Breast epithelium (tissue), 4 donors: ENCODE measurements around the gene MYH9. TPM values are rescaled to one million over a fixed set of nuclear protein-coding genes. Genes with fewer than 3 reads are reported as not detected.
A peak's percentile ranks its signal among the peaks of the same experiment; 100 is the strongest.

Source experiments
- DNase-seq, 2 donors: peaks; one replicate each; pipeline ENCODE4 v3.0.0-alpha.2; 2019; ENCODE audit warnings: low spot score in 2 of 2
- H3K27ac ChIP-seq, 2 donors: fragments of 200-600 bp; sonication (generic) in 1 of 2; one replicate each; pipeline ENCODE4 v1.5.1; 2016 to 2019; ENCODE audit warnings: mild to moderate bottlenecking in 1 of 2
- H3K27me3 ChIP-seq, 2 donors: fragments of 200-600 bp; sonication (generic) in 1 of 2; one replicate each; pipeline versions ENCODE4 v1.5.1 to v1.6.0; 2017 to 2019; ENCODE audit warnings: control low read depth in 1 of 2, mild to moderate bottlenecking in 1 of 2
- H3K36me3 ChIP-seq: fragments of 200-600 bp; one replicate; pipeline ENCODE4 v1.5.1; 2019
- H3K4me1 ChIP-seq, 2 donors: fragments of 200-600 bp; sonication (generic); one replicate each; pipeline ENCODE4 v1.5.1; 2016 to 2019; ENCODE audit warnings: control low read depth in 1 of 2
- H3K4me3 ChIP-seq, 3 donors: fragments of 200-600 bp; sonication (generic); 1 replicate in 2 of 3; 2 replicates in 1 of 3; pipeline ENCODE4 v1.5.1; 2016 to 2019; ENCODE audit warnings: mild to moderate bottlenecking in 3 of 3, moderate library complexity in 2 of 3
- H3K9me3 ChIP-seq, 2 donors: fragments of 200-600 bp; sonication (generic) in 1 of 2; one replicate each; pipeline ENCODE4 v1.5.1; 2016 to 2019; ENCODE audit warnings: control low read depth in 1 of 2
- CTCF ChIP-seq, 3 donors: fragments of 450-650 bp; IDR thresholded peaks; one replicate each; pipeline ENCODE4 v1.5.1; 2016 to 2017; ENCODE audit warnings: antibody characterized with exemption in 3 of 3, mild to moderate bottlenecking in 3 of 3, moderate library complexity in 3 of 3
- POLR2A ChIP-seq: fragments of 450-650 bp; IDR thresholded peaks from one replicate; pipeline ENCODE4 v1.6.1; 2016; ENCODE audit warnings: antibody characterized with exemption, mild to moderate bottlenecking, moderate library complexity
- POLR2AphosphoS5 ChIP-seq, 3 donors: sonication (generic); formaldehyde crosslinking; IDR thresholded peaks; one replicate each; pipeline ENCODE4 v1.6.1; 2017; ENCODE audit warnings: antibody characterized with exemption in 3 of 3
- intact Hi-C: fragments of 100-400 bp; cut with DNase I; formaldehyde crosslinking; loops from one replicate; pipeline ENCODE4 v1.15.1; 2023; ENCODE audit warnings: low total_unique reads
- total RNA-seq, 3 donors: library from RNA; depleted of rRNA; stranded (reverse); fragments of >200 nt; gene quantifications; one replicate each; pipeline ENCODE4 v1.1.0, GENCODE V29; 2016

MYH9 gene
- total RNA-seq, 3 donors from 2014 or later: 169 to 392 (median 268) TPM

- Histone ChIP-seq H3K27ac (peak overlapping the region; percentile 96 to 97), H3K36me3 (no peaks in the 10 kb centered on the region), H3K27me3 (no peaks in the 10 kb centered on the region), H3K4me3 (peak overlapping the region in 1 of 3 donors; percentile 44), H3K4me1 (peaks cover 60 to 74% of the 10 kb centered on the region in 2 donors), H3K9me3 (no peaks in the 10 kb centered on the region)
- no peak for DNase-seq
- intact Hi-C loops: loop anchor here (10.0 kb wide), 1 partner anchor 47 kb away; no protein-coding TSS in a partner anchor
- TF ChIP-seq POLR2A (no peak), CTCF (IDR thresholded peaks at IDR 0.05) (no peak), POLR2AphosphoS5 (IDR thresholded peaks at IDR 0.05) (peak in 2 of 3 donors; percentile 10 to 27)
These were observed 59.7 kb downstream of the MYH9 start for GRCh38 chr22:36327922-36328551.

GRCh38 chr22:36326178-36327161, 61.3 kb downstream of the MYH9 start:
- no peaks in the 10 kb centered on the region for H3K9me3 ChIP-seq
- peak overlapping the region; percentile 96 to 97 for H3K27ac ChIP-seq
- no peaks in the 10 kb centered on the region for H3K27me3 ChIP-seq
- H3K4me1 ChIP-seq: peaks cover 55 to 62% of the 10 kb centered on the region in 2 donors
- H3K36me3 ChIP-seq: peaks cover under 1% of the 10 kb centered on the region
- H3K4me3 ChIP-seq: no peak overlapping the region
- TF ChIP-seq POLR2A (no peak), CTCF (IDR thresholded peaks at IDR 0.05) (peak in 1 of 3 donors; percentile 22), POLR2AphosphoS5 (IDR thresholded peaks at IDR 0.05) (peak in 2 of 3 donors; percentile 17 to 24)
- intact Hi-C loops: loop anchor here (10.0 kb wide), 1 partner anchor 48 kb away; no protein-coding TSS in a partner anchor
- no peak for DNase-seq

GRCh38 chr22:36325154-36326031, 62.4 kb downstream of the MYH9 start:
- no peaks in the 10 kb centered on the region for H3K27me3 ChIP-seq
- no peaks in the 10 kb centered on the region for H3K9me3 ChIP-seq
- peak in 1 of 2 donors; percentile 92 for DNase-seq
- TF ChIP-seq POLR2AphosphoS5 (IDR thresholded peaks at IDR 0.05): peak; percentile 23 to 64 (median 48)
- TF ChIP-seq CTCF (IDR thresholded peaks at IDR 0.05): no peak
- TF ChIP-seq POLR2A: no peak
- H3K4me3 ChIP-seq: peak overlapping the region in 1 of 3 donors; percentile 44
- intact Hi-C loops: loop anchor here (10.0 kb wide), 1 partner anchor 49 kb away; no protein-coding TSS in a partner anchor
- peaks cover 44 to 52% of the 10 kb centered on the region in 2 donors for H3K4me1 ChIP-seq
- H3K27ac ChIP-seq: peak overlapping the region; percentile 96 to 97
- peaks cover 6% of the 10 kb centered on the region for H3K36me3 ChIP-seq

- peaks cover 36 to 42% of the 10 kb centered on the region in 2 donors for H3K4me1 ChIP-seq
- H3K4me3 ChIP-seq: peak overlapping the region in 1 of 3 donors; percentile 44
- H3K27ac ChIP-seq: peak overlapping the region; percentile 96 to 97
- peaks cover 6% of the 10 kb centered on the region for H3K36me3 ChIP-seq
- no peaks in the 10 kb centered on the region for H3K27me3 ChIP-seq
- DNase-seq: no peak
- TF ChIP-seq CTCF (IDR thresholded peaks at IDR 0.05) (no peak), POLR2A (no peak), POLR2AphosphoS5 (IDR thresholded peaks at IDR 0.05) (no peak)
- H3K9me3 ChIP-seq: no peaks in the 10 kb centered on the region
- intact Hi-C loops: loop anchor here (10.0 kb wide), 1 partner anchor 50 kb away; no protein-coding TSS in a partner anchor
These were observed 63.4 kb downstream of the MYH9 start for GRCh38 chr22:36324414-36324813.
